HCT116 (cell line): ENCODE measurements around the gene MAEA. TPM values are rescaled to one million over a fixed set of nuclear protein-coding genes. Genes with fewer than 3 reads are reported as not detected.

Source experiments
- ATAC-seq: fragments of 200-7000 bp; cut with Tn5 transposase; 2 replicates; pipeline ENCODE4 v1.9.1; 2020; ENCODE audit warnings: mild to moderate bottlenecking, moderate library complexity
- BruUV-seq: library from RNA; stranded (reverse); fragments of 400-500 nt; replicated peaks from 2 replicates; lab custom pipeline; 2021; lab: Mats Ljungman, UMichigan
- CTCF ChIA-PET: fragments of 300-600 bp; sonication (Branson Sonifier 250); formaldehyde crosslinking; loops from one replicate; lab custom pipeline; 2021; ENCODE audit warnings: antibody characterized with exemption; lab: Charles Lee
- POLR2A ChIA-PET: fragments of 300-600, 350-600 bp; sonication (Branson Sonifier 250); formaldehyde crosslinking; loops from one replicate; lab custom pipeline; 2021; ENCODE audit warnings: antibody characterized with exemption; lab: Charles Lee
- RAD21 ChIA-PET, 2 experiments: fragments of 300-600 bp; sonication (Branson Sonifier 250); formaldehyde crosslinking; loops; one replicate each; lab custom pipeline; 2023; ENCODE audit warnings: low total read pairs in 2 of 2; ENCODE audit not compliant: uncharacterized antibody in 2 of 2, unreplicated experiment in 2 of 2, low non-redundant PET in 1 of 2; lab: Charles Lee
- DNase-seq: peaks from one replicate; pipeline ENCODE4 v3.0.0-alpha.2; 2010; ENCODE audit warnings: low read depth, low spot score
- H2AFZ ChIP-seq: fragments of 200-600 bp; shearing (Covaris generic), sonication (generic); 2 replicates; pipeline ENCODE4 v1.6.1; 2017; ENCODE audit warnings: low read depth, mixed run types, mixed read lengths, antibody characterized with exemption, low read length; ENCODE audit not compliant: poor library complexity, severe bottlenecking
- H3K27ac ChIP-seq: 2 replicates; pipeline ENCODE4 v1.5.1; 2012; ENCODE audit warnings: low read depth, low read length
- H3K27me3 ChIP-seq: fragments of 200-600 bp; sonication (generic); 2 replicates; pipeline ENCODE4 v1.6.1; 2016; ENCODE audit warnings: mixed run types, low read length, mixed read lengths; ENCODE audit not compliant: insufficient read depth
- H3K36me3 ChIP-seq, 2 experiments: fragments of 200-500 bp in 1 of 2; fragments of 200-600 bp in 1 of 2; sonication (Bioruptor generic) in 1 of 2; sonication (generic) in 1 of 2; 2 replicates each; pipeline versions ENCODE4 v1.5.1 to v1.6.1; 2014 to 2016; ENCODE audit warnings: low read length in 2 of 2, inconsistent platforms in 1 of 2, mixed read lengths in 1 of 2, mixed run types in 1 of 2; ENCODE audit not compliant: insufficient read depth in 2 of 2, control insufficient read depth in 1 of 2
- H3K4me1 ChIP-seq, 2 experiments: fragments of 200-600 bp in 1 of 2; sonication (generic) in 1 of 2; 2 replicates each; pipeline versions ENCODE4 v1.5.1 to v1.6.1; 2012 to 2017; ENCODE audit warnings: low read length in 2 of 2, inconsistent platforms in 1 of 2, mild to moderate bottlenecking in 1 of 2, mixed read lengths in 1 of 2, mixed run types in 1 of 2, moderate library complexity in 1 of 2; ENCODE audit not compliant: insufficient read depth in 2 of 2, control insufficient read depth in 1 of 2
- H3K4me2 ChIP-seq: fragments of 200-600 bp; sonication (generic); 2 replicates; pipeline ENCODE4 v1.6.1; 2017; ENCODE audit warnings: mixed run types, low read length, mixed read lengths
- H3K4me3 ChIP-seq, 2 experiments: fragments of 200-600 bp in 1 of 2; sonication (generic) in 1 of 2; replicated peaks in 1 of 2; 2 replicates each; pipeline ENCODE4 v1.5.1; 2011 to 2016; ENCODE audit warnings: low read length in 2 of 2, control low read depth in 1 of 2, low read depth in 1 of 2, mild to moderate bottlenecking in 1 of 2, mixed read lengths in 1 of 2, mixed run types in 1 of 2
- H3K79me2 ChIP-seq: fragments of 200-600 bp; sonication (generic); 2 replicates; pipeline ENCODE4 v1.6.1; 2017; ENCODE audit warnings: mild to moderate bottlenecking, mixed run types, low read length, moderate library complexity, mixed read lengths; ENCODE audit not compliant: insufficient read depth
- H3K9ac ChIP-seq: fragments of 200-600 bp; sonication (generic); 2 replicates; pipeline ENCODE4 v1.6.1; 2016; ENCODE audit warnings: low read length, mixed read lengths
- H3K9me2 ChIP-seq: fragments of 200-600 bp; sonication (generic), shearing (Covaris generic); 2 replicates; pipeline ENCODE4 v1.6.1; 2017; ENCODE audit warnings: mixed run types, mild to moderate bottlenecking, moderate library complexity; ENCODE audit not compliant: insufficient read depth
- H3K9me3 ChIP-seq, 2 experiments: fragments of 200-500 bp in 1 of 2; fragments of 200-600 bp in 1 of 2; sonication (Bioruptor generic) in 1 of 2; sonication (generic) in 1 of 2; 2 replicates each; pipeline ENCODE4 v1.6.1; 2014 to 2017; ENCODE audit warnings: low read length in 2 of 2, mixed read lengths in 2 of 2, inconsistent platforms in 1 of 2, low read depth in 1 of 2, mild to moderate bottlenecking in 1 of 2, mixed run types in 1 of 2, moderate library complexity in 1 of 2; ENCODE audit not compliant: control insufficient read depth in 1 of 2, insufficient read depth in 1 of 2
- H4K20me1 ChIP-seq: fragments of 200-600 bp; sonication (generic), shearing (Covaris generic); 2 replicates; pipeline ENCODE4 v1.6.1; 2017; ENCODE audit warnings: mixed run types, mild to moderate bottlenecking, moderate library complexity; ENCODE audit not compliant: insufficient read depth
- CBX3 ChIP-seq: IDR thresholded peaks from 2 replicates; pipeline ENCODE4 v1.6.1; 2012; ENCODE audit warnings: low read depth
- CTCF ChIP-seq, 3 experiments: fragments of 200-600 bp in 1 of 3; sonication (generic) in 1 of 3; IDR thresholded peaks in 2 of 3; conservative IDR thresholded peaks in 1 of 3; 2 replicates each; pipeline ENCODE4 v1.5.1; 2012 to 2017; ENCODE audit warnings: low read depth in 2 of 3, low read length in 2 of 3, antibody characterized with exemption in 1 of 3, borderline replicate concordance in 1 of 3, control low read depth in 1 of 3, mild to moderate bottlenecking in 1 of 3, mixed read lengths in 1 of 3, mixed run types in 1 of 3, moderate library complexity in 1 of 3; ENCODE audit not compliant: insufficient read depth in 1 of 3
- ELF1 ChIP-seq: IDR thresholded peaks from 2 replicates; pipeline ENCODE4 v1.6.1; 2012; ENCODE audit warnings: low read depth, borderline replicate concordance
- EZH2 ChIP-seq: fragments of 200-600 bp; sonication (generic); IDR thresholded peaks from 2 replicates; pipeline ENCODE4 v1.6.1; 2017; ENCODE audit warnings: antibody characterized with exemption, mixed run types
- JUND ChIP-seq: IDR thresholded peaks from 2 replicates; pipeline ENCODE4 v1.6.1; 2012
- POLR2A ChIP-seq: IDR thresholded peaks from 2 replicates; pipeline ENCODE4 v1.7.0; 2011; ENCODE audit warnings: borderline replicate concordance; ENCODE audit not compliant: insufficient read depth, insufficient read length; ENCODE audit errors: extremely low read depth
- POLR2AphosphoS5 ChIP-seq: IDR thresholded peaks from 2 replicates; pipeline ENCODE4 v1.6.1; 2011; ENCODE audit warnings: mild to moderate bottlenecking, low read depth, low read length, moderate library complexity
- SIN3A ChIP-seq: IDR thresholded peaks from 2 replicates; pipeline ENCODE4 v1.6.1; 2012; ENCODE audit warnings: low read depth
- SRF ChIP-seq: IDR thresholded peaks from 2 replicates; pipeline ENCODE4 v1.6.1; 2012; ENCODE audit warnings: low read depth
- TCF7L2 ChIP-seq: IDR thresholded peaks from 2 replicates; pipeline ENCODE4 v1.7.0; 2011; ENCODE audit warnings: borderline replicate concordance, inconsistent platforms; ENCODE audit not compliant: insufficient read depth, insufficient read length; ENCODE audit errors: extremely low read depth
- YY1 ChIP-seq: IDR thresholded peaks from 2 replicates; pipeline ENCODE4 v1.6.1; 2011; ENCODE audit warnings: low read length, low read depth, moderate library complexity, mild to moderate bottlenecking; ENCODE audit not compliant: insufficient replicate concordance; ENCODE audit errors: extremely low read depth
- intact Hi-C: fragments of 100-400 bp; cut with micrococcal nuclease; formaldehyde crosslinking; loops from 2 replicates; pipeline ENCODE4 v1.10.0; 2022
- total RNA-seq: library from RNA; stranded (reverse); gene quantifications from one replicate; pipeline ENCODE4 v1.2.1, GENCODE V29; 2021; ENCODE audit not compliant: unreplicated experiment

The MAEA gene
- total RNA-seq, 1 experiment from 2014 or later: 88.3 TPM

- TF ChIP-seq CTCF (IDR thresholded peaks at IDR 0.05 in 2 of 3, conservative IDR thresholded peaks at IDR 0.05 in 1 of 3; ENCODE audit: borderline replicate concordance in 1 of 3, insufficient read depth in 1 of 3, low read depth in 2 of 3, low read length in 2 of 3) (no peak), EZH2 (no peak), CBX3 (no peak), SIN3A (no peak), POLR2A (no peak)
Measured at GRCh38 chr4:1264942-1265341, 24.7 kb upstream of the MAEA start (continued).

GRCh38 chr4:1265351-1265750 lies 24.3 kb upstream of the MAEA start:
- Histone ChIP-seq H2AFZ (no peak overlapping the region), H3K9me2 (no peaks in the 10 kb centered on the region), H3K4me3 (no peak overlapping the region), H3K4me2 (no peak overlapping the region), H3K36me3 (no peaks in the 10 kb centered on the region; a peak in 1 of 4 replicates), H3K9me3 (peaks cover 0 to 5% of the 10 kb centered on the region in 2 experiments; a peak in 1 of 4 replicates), H4K20me1 (no peaks in the 10 kb centered on the region), H3K27ac (no peak overlapping the region), H3K9ac (no peak overlapping the region), H3K27me3 (no peaks in the 10 kb centered on the region), H3K79me2 (no peaks in the 10 kb centered on the region), H3K4me1 (no peaks in the 10 kb centered on the region)
- POLR2A ChIA-PET: no interaction called here
- no peak for TF ChIP-seq YY1
- no peak for TF ChIP-seq JUND
- TF ChIP-seq POLR2AphosphoS5: no peak
- no peak for TF ChIP-seq CTCF (IDR thresholded peaks at IDR 0.05 in 2 of 3, conservative IDR thresholded peaks at IDR 0.05 in 1 of 3; ENCODE audit: borderline replicate concordance in 1 of 3, insufficient read depth in 1 of 3, low read depth in 2 of 3, low read length in 2 of 3)
- no peak for TF ChIP-seq EZH2
- TF ChIP-seq SRF: no peak
- TF ChIP-seq POLR2A: no peak
- TF ChIP-seq ELF1: no peak
- no peak for TF ChIP-seq TCF7L2
- TF ChIP-seq SIN3A: no peak
- DNase-seq (no peak), ATAC-seq (no peak)
- CTCF ChIA-PET: no interaction called here
- RAD21 ChIA-PET: no interaction called here
- BruUV-seq: no TSS peak
- intact Hi-C loops: no loop called here
